C4-2B (cell line): Measurements from ENCODE around the gene HSPB3.

Experiments used
- ZFX ChIP-seq: fragments of 450-650 bp; IDR thresholded peaks from 2 replicates; pipeline ENCODE4 v1.6.1; 2017
- TF ChIP-seq, protein P1 (sequence below): fragments of 450-650 bp; conservative IDR thresholded peaks from 2 replicates; pipeline ENCODE4 v1.5.1; 2017; ENCODE audit warnings: mild to moderate bottlenecking

- TF ChIP-seq, protein P1, sequence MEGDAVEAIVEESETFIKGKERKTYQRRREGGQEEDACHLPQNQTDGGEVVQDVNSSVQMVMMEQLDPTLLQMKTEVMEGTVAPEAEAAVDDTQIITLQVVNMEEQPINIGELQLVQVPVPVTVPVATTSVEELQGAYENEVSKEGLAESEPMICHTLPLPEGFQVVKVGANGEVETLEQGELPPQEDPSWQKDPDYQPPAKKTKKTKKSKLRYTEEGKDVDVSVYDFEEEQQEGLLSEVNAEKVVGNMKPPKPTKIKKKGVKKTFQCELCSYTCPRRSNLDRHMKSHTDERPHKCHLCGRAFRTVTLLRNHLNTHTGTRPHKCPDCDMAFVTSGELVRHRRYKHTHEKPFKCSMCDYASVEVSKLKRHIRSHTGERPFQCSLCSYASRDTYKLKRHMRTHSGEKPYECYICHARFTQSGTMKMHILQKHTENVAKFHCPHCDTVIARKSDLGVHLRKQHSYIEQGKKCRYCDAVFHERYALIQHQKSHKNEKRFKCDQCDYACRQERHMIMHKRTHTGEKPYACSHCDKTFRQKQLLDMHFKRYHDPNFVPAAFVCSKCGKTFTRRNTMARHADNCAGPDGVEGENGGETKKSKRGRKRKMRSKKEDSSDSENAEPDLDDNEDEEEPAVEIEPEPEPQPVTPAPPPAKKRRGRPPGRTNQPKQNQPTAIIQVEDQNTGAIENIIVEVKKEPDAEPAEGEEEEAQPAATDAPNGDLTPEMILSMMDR = no peak
- TF ChIP-seq ZFX = no peak
Measured at GRCh38 chr5:54440456-54440893, 15.0 kb upstream of the HSPB3 start.
